ENCODE measurements around the gene CST7.

- no peak for TF ChIP-seq CTCF (CRISPR knock-in tag; IDR thresholded peaks at IDR 0.05)
- TF ChIP-seq PLRG1 (conservative IDR thresholded peaks at IDR 0.05) = no peak
- no peak for TF ChIP-seq TCF7 (IDR thresholded peaks at IDR 0.05; ENCODE audit: low read depth)
- no peak for TF ChIP-seq GLI4 (CRISPR knock-in tag; IDR thresholded peaks at IDR 0.05; ENCODE audit: borderline replicate concordance)
- no peak for TF ChIP-seq HNF1A (IDR thresholded peaks at IDR 0.05; ENCODE audit: low read depth)
- no peak for TF ChIP-seq HNF1A (CRISPR knock-in tag; IDR thresholded peaks at IDR 0.05; ENCODE audit: borderline replicate concordance)
- TF ChIP-seq HOXA7 (CRISPR knock-in tag; IDR thresholded peaks at IDR 0.05) = no peak
Measured at GRCh38 chr20:24908642-24909041, 40.4 kb upstream of the CST7 start.

Data from HepG2 (cell line).